HEK293T (cell line): ENCODE measurements around the gene TMEM150B.

Source experiments
- ARNT ChIP-seq: fragments of 450-650 bp; IDR thresholded peaks from 2 replicates; pipeline ENCODE4 v1.6.1; 2017; ENCODE audit warnings: mild to moderate bottlenecking
- SP1 ChIP-seq: fragments of 450-650 bp; IDR thresholded peaks from 2 replicates; pipeline ENCODE4 v1.6.1; 2017

DNA sequence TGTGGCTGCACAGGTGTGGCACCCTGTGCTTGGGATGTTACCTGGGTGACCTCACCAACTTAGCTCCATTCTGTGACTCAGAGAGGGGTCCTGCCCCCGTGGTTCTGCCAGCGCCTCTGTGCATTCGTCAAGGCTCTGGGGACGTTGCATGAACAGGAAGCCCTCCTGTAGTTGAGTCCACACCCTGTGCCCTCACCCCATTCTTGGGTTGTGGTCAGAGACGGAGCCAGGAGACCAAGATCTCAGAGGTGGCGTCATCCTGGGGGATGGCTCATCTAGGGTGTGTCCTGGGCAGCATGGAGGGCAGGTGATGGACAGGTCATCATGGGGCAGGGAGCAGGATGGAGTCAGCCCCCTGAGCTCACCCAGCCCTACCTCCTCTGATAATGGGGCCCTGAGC, 26.9 kb upstream of the TMEM150B start:
- TF ChIP-seq ARNT, result no peak
- no peak for TF ChIP-seq SP1
